T-cell (primary cell): ENCODE measurements around the gene SMTNL1. TPM values are rescaled to one million over a fixed set of nuclear protein-coding genes. Genes with fewer than 3 reads are reported as not detected.
A peak's percentile ranks its signal among the peaks of the same experiment; 100 is the strongest.
"Not testable (repeated sequence)": the region's sequence is repeated elsewhere in the genome, so short reads cannot be mapped to it uniquely, and the experiment has no call there.

Experiments used
- ATAC-seq, 4 experiments: fragments of 200-7000 bp in 3 of 4; fragments of 150-1000 bp in 1 of 4; cut with Tn5 transposase; replicated peaks in 1 of 4; 1 replicate in 3 of 4; 2 replicates in 1 of 4; pipeline ENCODE4 v1.10.0; 2021; ENCODE audit warnings: moderate library complexity in 3 of 4, mild to moderate bottlenecking in 2 of 4, moderate number of reproducible peaks in 1 of 4
- CTCF ChIA-PET, 2 donors: fragments of 300-600 bp; sonication (Branson Sonifier 250); formaldehyde crosslinking; loops; one replicate each; lab custom pipeline; 2022; ENCODE audit warnings: antibody characterized with exemption in 2 of 2; lab: Charles Lee
- POLR2A ChIA-PET, 2 donors: fragments of 300-600 bp; sonication (Branson Sonifier 250); formaldehyde crosslinking; loops; one replicate each; lab custom pipeline; 2022; ENCODE audit warnings: antibody characterized with exemption in 2 of 2; lab: Charles Lee
- DNase-seq, 35 experiments: peaks; one replicate each; pipeline versions ENCODE4 v3.0.0 to v3.0.0-alpha.2; 2013 to 2023
- H3K27ac ChIP-seq: one replicate; pipeline ENCODE4 v1.5.1; 2013; ENCODE audit warnings: low read length
- H3K27me3 ChIP-seq, 2 experiments: replicated peaks in 1 of 2; 1 replicate in 1 of 2; 2 replicates in 1 of 2; pipeline versions ENCODE4 v1.6.1 to v1.7.0; 2013; ENCODE audit warnings: low read length in 1 of 2, mixed read lengths in 1 of 2; ENCODE audit not compliant: control insufficient read depth in 2 of 2, insufficient read depth in 2 of 2; ENCODE audit errors: extremely low read depth in 1 of 2
- H3K36me3 ChIP-seq, 2 donors: 1 replicate in 1 of 2; 2 replicates in 1 of 2; pipeline versions ENCODE4 v1.6.1 to v1.7.0; 2013; ENCODE audit warnings: low read length in 1 of 2; ENCODE audit not compliant: control insufficient read depth in 2 of 2, insufficient read depth in 1 of 2; ENCODE audit errors: extremely low read depth in 1 of 2
- H3K4me1 ChIP-seq, 2 experiments: 1 replicate in 1 of 2; 2 replicates in 1 of 2; pipeline versions ENCODE4 v1.6.1 to v1.7.0; 2013; ENCODE audit warnings: low read length in 2 of 2, mixed read lengths in 1 of 2; ENCODE audit not compliant: insufficient read depth in 2 of 2, control insufficient read depth in 1 of 2; ENCODE audit errors: extremely low read depth in 1 of 2
- H3K4me3 ChIP-seq, 2 donors: 1 replicate in 1 of 2; 2 replicates in 1 of 2; pipeline versions ENCODE4 v1.5.1 to v1.7.0; 2013; ENCODE audit warnings: mild to moderate bottlenecking in 2 of 2, low read length in 1 of 2, moderate library complexity in 1 of 2; ENCODE audit not compliant: control insufficient read depth in 1 of 2; ENCODE audit errors: extremely low read depth in 1 of 2
- H3K9me3 ChIP-seq: 2 replicates; pipeline ENCODE4 v1.7.0; 2013
- H3K27ac Mint-ChIP-seq, 2 donors: one replicate each; pipeline ENCODE4 v1.8.0; 2020 to 2021; ENCODE audit warnings: mild to moderate bottlenecking in 2 of 2, mixed read lengths in 2 of 2
- H3K27me3 Mint-ChIP-seq, 2 donors: one replicate each; pipeline ENCODE4 v1.8.0; 2021 to 2022; ENCODE audit warnings: mixed read lengths in 2 of 2
- H3K36me3 Mint-ChIP-seq: one replicate; pipeline ENCODE4 v1.8.0; 2021; ENCODE audit warnings: mixed read lengths
- H3K4me1 Mint-ChIP-seq, 3 donors: one replicate each; pipeline ENCODE4 v1.8.0; 2020 to 2022; ENCODE audit warnings: mixed read lengths in 3 of 3, mild to moderate bottlenecking in 1 of 3
- H3K4me3 Mint-ChIP-seq, 3 donors: one replicate each; pipeline ENCODE4 v1.8.0; 2020 to 2022; ENCODE audit warnings: mild to moderate bottlenecking in 3 of 3, mixed read lengths in 3 of 3, moderate library complexity in 3 of 3
- H3K9me3 Mint-ChIP-seq, 3 donors: one replicate each; pipeline ENCODE4 v1.8.0; 2020 to 2022; ENCODE audit warnings: mixed read lengths in 3 of 3
- WGBS: methylation state at CpG from one replicate; pipeline ENCODE4 v1.1.5; 2013; ENCODE audit warnings: missing lambda C conversion rate; ENCODE audit not compliant: insufficient coverage; 5-methylcytosine and 5-hydroxymethylcytosine counted together
- total RNA-seq, 35 experiments: library from RNA in 6 of 35; stranded (reverse) in 6 of 35; fragments of 120-200 nt in 1 of 35; gene quantifications; one replicate each; pipeline versions ENCODE4 v1.2.1 to v1.2.4 and lab custom pipeline; 2013 to 2026

Gene SMTNL1
- total RNA-seq, 5 donors from 2014 or later (not counting 1 experiment from before 2014, with no cell fraction given): not detected

DNA sequence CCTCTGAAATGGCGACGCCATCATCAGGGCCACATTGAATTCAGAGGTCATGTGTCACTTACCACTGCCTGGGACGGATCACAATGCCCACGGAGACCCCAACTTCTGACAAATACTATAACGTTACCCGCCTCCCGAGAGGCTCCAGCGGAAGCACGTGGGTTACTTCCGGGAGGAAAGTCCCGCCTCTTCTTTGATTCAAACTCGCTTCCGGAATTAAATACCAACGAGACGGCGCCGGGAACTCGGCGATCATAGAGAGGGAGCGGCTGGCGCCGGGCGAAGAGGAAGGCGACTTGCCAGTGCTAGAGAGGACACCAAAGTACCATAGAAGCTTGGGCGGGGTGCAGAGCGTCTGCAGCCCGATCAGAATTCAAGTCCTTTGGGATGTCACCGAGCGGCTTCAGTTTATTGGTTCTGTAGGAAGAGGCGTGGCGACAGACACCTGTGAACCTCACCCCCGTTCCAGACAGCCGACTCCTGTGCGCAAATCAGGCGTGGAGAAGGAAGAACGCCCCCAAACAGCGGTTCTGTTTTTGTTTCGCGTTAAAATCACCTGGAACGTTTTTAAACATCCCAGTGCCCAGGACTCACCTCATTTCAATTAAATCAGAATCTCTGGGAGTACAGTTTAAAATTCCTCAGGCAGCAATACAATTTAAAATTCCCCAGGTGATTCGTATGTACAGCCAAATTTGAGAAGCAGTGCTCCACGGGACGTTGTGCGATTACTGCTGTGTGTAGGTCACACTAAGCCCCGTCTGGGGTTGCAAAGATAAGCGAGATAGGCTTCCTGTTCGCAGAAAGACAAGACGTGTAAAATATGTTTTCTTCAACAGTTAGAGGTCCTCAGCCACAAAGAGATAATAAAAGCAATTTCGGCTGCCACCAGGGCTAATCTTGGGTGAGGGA is 6.5 kb upstream of the SMTNL1 start, which contains the start of gene TIMM10:
Gene TIMM10 (minus strand): TSS at position 159 of the 912 bp plus-strand sequence. CDS start 565 bp downstream, outside the sequence.
- H3K27me3 Mint-ChIP-seq: no peaks in the 10 kb centered on the region
- under 1% methylated on average over 42 of the region's 49 CpGs for WGBS
- peaks cover 32 to 38% (median 37%) of the 10 kb centered on the region in 3 donors for H3K4me1 Mint-ChIP-seq
- ATAC-seq (peak; percentile 94 to 95 (median 94)), DNase-seq (peak; percentile 81 to 97 (median 91))
- peaks cover 10 to 20% of the 10 kb centered on the region in 2 experiments for H3K4me1 ChIP-seq
- no peaks in the 10 kb centered on the region for H3K9me3 ChIP-seq
- ChIA-PET POLR2A (interaction anchor here in 1 of 2 donors (0.6 kb wide), 1 partner anchor 262 kb away, joined by 3 read pairs; no protein-coding TSS in a partner anchor), CTCF (interaction anchor here (0.5 to 7.9 kb wide), 10 partner anchors 10 to 270 kb away, joined by 3 to 126 read pairs (median 8); partner anchors contain the start of gene UBE2L6 (in 1 of the 2))
- peak within 1 kb of the TSS; percentile 83 for H3K27ac ChIP-seq
- H3K36me3 Mint-ChIP-seq: peaks cover 5% of the 10 kb centered on the region
- no peaks in the 10 kb centered on the region for H3K27me3 ChIP-seq
- H3K4me3 Mint-ChIP-seq: peak within 1 kb of the TSS; percentile 89 to 97 (median 91)
- H3K27ac Mint-ChIP-seq: peak within 1 kb of the TSS; percentile 96
- peak within 1 kb of the TSS; percentile 75 to 84 for H3K4me3 ChIP-seq
- H3K36me3 ChIP-seq: peaks cover 0 to 12% of the 10 kb centered on the region in 2 donors
- H3K9me3 Mint-ChIP-seq: no peaks in the 10 kb centered on the region

- H3K9me3 ChIP-seq, H3K9me3 Mint-ChIP-seq, H3K4me3 ChIP-seq, H3K36me3 ChIP-seq, H3K4me3 Mint-ChIP-seq, H3K27me3 Mint-ChIP-seq, H3K27ac ChIP-seq, H3K36me3 Mint-ChIP-seq, H3K27ac Mint-ChIP-seq, DNase-seq, ATAC-seq, H3K27me3 ChIP-seq: not testable (repeated sequence)
- ChIA-PET CTCF (interaction anchor here (0.6 to 1.2 kb wide), 6 partner anchors 34 to 163 kb away, joined by 3 to 6 read pairs (median 4); partner anchors contain the start of gene UBE2L6 (in 1 of the 2)), POLR2A (interaction anchor here in 1 of 2 donors (0.6 kb wide), 1 partner anchor 10 kb away, joined by 11 read pairs; no protein-coding TSS in a partner anchor)
- WGBS: 100% methylated on average over 5 of the region's 7 CpGs
- H3K4me1 ChIP-seq: peaks cover 10 to 16% of the 10 kb centered on the region in 2 experiments
- H3K4me1 Mint-ChIP-seq: peaks cover 19 to 24% (median 22%) of the 10 kb centered on the region in 3 donors
Observed at GRCh38 chr11:57534449-57534848, 2.9 kb upstream of the SMTNL1 start.

DNA sequence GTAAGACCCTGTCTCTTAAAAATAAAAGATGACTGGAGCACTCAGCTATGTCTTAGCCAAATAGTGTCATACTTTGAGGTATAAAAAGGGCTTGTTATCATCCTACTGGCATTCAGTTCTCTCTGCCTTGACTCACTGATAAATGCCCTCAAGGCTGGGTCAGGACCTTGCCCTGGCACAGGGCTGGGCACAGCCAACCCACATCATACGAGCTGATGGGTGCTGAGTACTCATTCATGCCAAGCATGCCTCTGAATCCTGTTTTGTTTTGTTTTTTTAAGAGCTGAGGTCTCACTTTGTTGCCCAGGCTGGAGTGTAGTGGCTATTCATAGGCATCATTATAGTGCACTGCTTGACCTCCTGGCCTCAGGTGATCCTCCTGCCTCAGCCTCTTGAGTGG is 1.9 kb downstream of the SMTNL1 start:
- Mint-ChIP-seq H3K9me3 (no peaks in the 10 kb centered on the region), H3K27me3 (no peaks in the 10 kb centered on the region), H3K4me3 (no peak overlapping the region), H3K27ac (no peak overlapping the region), H3K36me3 (no peaks in the 10 kb centered on the region), H3K4me1 (peaks cover 0 to 6% (median 0%) of the 10 kb centered on the region in 3 donors)
- H3K4me1 ChIP-seq: no peaks in the 10 kb centered on the region
- H3K9me3 ChIP-seq: no peaks in the 10 kb centered on the region
- POLR2A ChIA-PET: no interaction called here
- no peak overlapping the region for H3K4me3 ChIP-seq
- H3K27ac ChIP-seq: no peak overlapping the region
- CTCF ChIA-PET: interaction anchor here in 1 of 2 donors (0.6 kb wide), 2 partner anchors 24 to 46 kb away, joined by 4 read pairs; no protein-coding TSS in a partner anchor
- no peak for DNase-seq
- ATAC-seq: no peak
- 75% methylated on average over 1 of the region's 1 CpG for WGBS
- no peaks in the 10 kb centered on the region for H3K36me3 ChIP-seq
- no peaks in the 10 kb centered on the region for H3K27me3 ChIP-seq

GRCh38 chr11:57541169-57541568 is 3.8 kb downstream of the SMTNL1 start:
- no peaks in the 10 kb centered on the region for H3K36me3 Mint-ChIP-seq
- Histone ChIP-seq H3K36me3 (peaks cover 0 to 2% of the 10 kb centered on the region in 2 donors), H3K27me3 (no peaks in the 10 kb centered on the region), H3K27ac (no peak overlapping the region), H3K9me3 (no peaks in the 10 kb centered on the region), H3K4me1 (no peaks in the 10 kb centered on the region), H3K4me3 (no peak overlapping the region)
- H3K4me1 Mint-ChIP-seq: peaks cover 0 to 6% (median 0%) of the 10 kb centered on the region in 3 donors
- no peaks in the 10 kb centered on the region for H3K27me3 Mint-ChIP-seq
- ChIA-PET CTCF (interaction anchor here in 1 of 2 donors (0.7 kb wide), 1 partner anchor 145 kb away, joined by 3 read pairs; no protein-coding TSS in a partner anchor), POLR2A (no interaction called here)
- 100% methylated on average over 2 of the region's 5 CpGs for WGBS
- no peak overlapping the region for H3K4me3 Mint-ChIP-seq
- ATAC-seq: no peak
- no peak for DNase-seq
- H3K9me3 Mint-ChIP-seq: no peaks in the 10 kb centered on the region
- no peak overlapping the region for H3K27ac Mint-ChIP-seq

- ChIA-PET POLR2A (no interaction called here), CTCF (no interaction called here)
- ATAC-seq (no peak), DNase-seq (no peak)
- Histone ChIP-seq H3K36me3 (peaks cover 0 to 2% of the 10 kb centered on the region in 2 donors), H3K27ac (no peak overlapping the region), H3K4me3 (no peak overlapping the region), H3K9me3 (no peaks in the 10 kb centered on the region), H3K27me3 (no peaks in the 10 kb centered on the region), H3K4me1 (peaks cover 0 to 9% of the 10 kb centered on the region in 2 experiments)
- H3K4me3 Mint-ChIP-seq: no peak overlapping the region
- H3K27ac Mint-ChIP-seq: peak overlapping the region in 1 of 2 donors; percentile 4
- no peaks in the 10 kb centered on the region for H3K9me3 Mint-ChIP-seq
- H3K4me1 Mint-ChIP-seq: peaks cover 2 to 6% (median 3%) of the 10 kb centered on the region in 3 donors
- 98% methylated on average over 4 of the region's 4 CpGs for WGBS
- H3K36me3 Mint-ChIP-seq: no peaks in the 10 kb centered on the region
- no peaks in the 10 kb centered on the region for H3K27me3 Mint-ChIP-seq
Observed at GRCh38 chr11:57542582-57542981, 5.2 kb downstream of the SMTNL1 start.

DNA sequence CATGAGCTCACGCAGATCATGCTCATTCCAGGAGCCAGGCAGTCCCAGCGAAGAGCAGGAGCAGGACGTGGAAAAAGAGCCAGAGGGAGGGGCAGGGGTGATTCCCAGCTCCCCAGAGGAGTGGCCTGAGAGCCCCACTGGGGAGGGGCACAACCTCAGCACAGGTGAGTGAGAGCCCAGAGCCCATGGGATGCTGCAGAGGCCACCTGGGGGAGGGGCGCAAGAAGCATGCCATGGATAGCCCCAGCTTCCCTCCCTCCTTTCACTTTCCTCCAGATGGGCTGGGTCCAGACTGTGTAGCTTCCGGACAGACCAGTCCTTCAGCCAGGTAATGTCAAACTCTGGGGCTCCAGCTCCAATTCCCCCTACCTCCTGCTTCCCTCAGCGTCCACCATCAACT is 6.2 kb downstream of the SMTNL1 start:
- Histone ChIP-seq H3K9me3 (no peaks in the 10 kb centered on the region), H3K4me3 (no peak overlapping the region), H3K4me1 (peaks cover 0 to 16% of the 10 kb centered on the region in 2 experiments), H3K27ac (no peak overlapping the region), H3K27me3 (no peaks in the 10 kb centered on the region), H3K36me3 (peaks cover 0 to 4% of the 10 kb centered on the region in 2 donors)
- ChIA-PET POLR2A (interaction anchor here in 1 of 2 donors (0.6 kb wide), 1 partner anchor 158 kb away, joined by 3 read pairs; no protein-coding TSS in a partner anchor), CTCF (no interaction called here)
- Mint-ChIP-seq H3K36me3 (peaks cover 2% of the 10 kb centered on the region), H3K4me3 (no peak overlapping the region), H3K27me3 (no peaks in the 10 kb centered on the region), H3K27ac (no peak overlapping the region), H3K9me3 (no peaks in the 10 kb centered on the region), H3K4me1 (peaks cover 4 to 8% (median 6%) of the 10 kb centered on the region in 3 donors)
- ATAC-seq (no peak), DNase-seq (no peak)
- WGBS: 88% methylated on average over 3 of the region's 6 CpGs
